ENCODE results near the gene CSTF1.

The CSTF1 gene

GRCh38 chr20:56392132-56392880 lies at the start of gene CSTF1, which contains the start of gene AURKA:
TSS of gene CSTF1 (plus strand) at chr20:56392645. CDS start at chr20:56395553, 2,908 bp downstream.
TSS of gene AURKA (minus strand) at chr20:56392215. CDS start at chr20:56388197, 4,018 bp downstream.
- peak; percentile 100 for DNase-seq

GRCh38 chr20:56342783-56343182 lies 49.7 kb upstream of the CSTF1 start:
- DNase-seq: no peak

- DNase-seq: no peak
Observed at GRCh38 chr20:56343861-56344381, 48.5 kb upstream of the CSTF1 start.

- no peak for DNase-seq
Observed at GRCh38 chr20:56345911-56346310, 46.5 kb upstream of the CSTF1 start.

GRCh38 chr20:56347628-56348304 lies 44.7 kb upstream of the CSTF1 start:
- no peak for DNase-seq

- DNase-seq: no peak
Observed at GRCh38 chr20:56348305-56348693, 44.1 kb upstream of the CSTF1 start.

GRCh38 chr20:56348746-56349145 lies 43.7 kb upstream of the CSTF1 start:
- no peak for DNase-seq

GRCh38 chr20:56350842-56351241 lies 41.6 kb upstream of the CSTF1 start:
- DNase-seq: no peak

- DNase-seq: no peak
Observed at GRCh38 chr20:56352345-56353055, 39.9 kb upstream of the CSTF1 start.

- DNase-seq: no peak
Observed at GRCh38 chr20:56353356-56353755, 39.1 kb upstream of the CSTF1 start.

GRCh38 chr20:56358070-56358469 lies 34.4 kb upstream of the CSTF1 start:
- no peak for DNase-seq

GRCh38 chr20:56358600-56359211 lies 33.7 kb upstream of the CSTF1 start, which contains the start of gene FAM210B:
TSS of gene FAM210B (plus strand) at chr20:56358974. CDS start at chr20:56359006, 32 bp downstream.
- DNase-seq: peak; percentile 83 to 97

- DNase-seq: peak; percentile 40 to 69
Observed at GRCh38 chr20:56359212-56360132, 33.0 kb upstream of the CSTF1 start.

- peak in 1 of 2 experiments; percentile 64 for DNase-seq
Observed at GRCh38 chr20:56360133-56360907, 32.1 kb upstream of the CSTF1 start.

- no peak for DNase-seq
Observed at GRCh38 chr20:56360908-56361205, 31.6 kb upstream of the CSTF1 start.

- no peak for DNase-seq
Observed at GRCh38 chr20:56361900-56362299, 30.5 kb upstream of the CSTF1 start.

- peak in 1 of 2 experiments; percentile 25 for DNase-seq
Observed at GRCh38 chr20:56362833-56363413, 29.5 kb upstream of the CSTF1 start.

GRCh38 chr20:56363491-56363890 lies 29.0 kb upstream of the CSTF1 start:
- DNase-seq: no peak

GRCh38 chr20:56368351-56369134 lies 23.9 kb upstream of the CSTF1 start:
- no peak for DNase-seq

GRCh38 chr20:56369179-56369578 lies 23.3 kb upstream of the CSTF1 start:
- DNase-seq: no peak

Data from SHP77 (cell line).